IMR-90 (cell line): Measurements from ENCODE around the gene MAP3K8. TPM values are rescaled to one million over a fixed set of nuclear protein-coding genes. Genes with fewer than 3 reads are reported as not detected.

Experiments
- ATAC-seq: fragments of 200-7000 bp; cut with Tn5 transposase; 2 replicates; pipeline ENCODE4 v1.9.1; 2020; ENCODE audit warnings: low read depth, mild to moderate bottlenecking, moderate library complexity
- BruUV-seq: library from RNA; stranded (reverse); fragments of 400-500 nt; replicated peaks from 2 replicates; lab custom pipeline; 2021; lab: Mats Ljungman, UMichigan
- CTCF ChIA-PET: fragments of 300-600 bp; formaldehyde crosslinking; extraction: SDS; loops from one replicate; lab custom pipeline; 2021; ENCODE audit warnings: antibody characterized with exemption; lab: Yijun Ruan, JAX
- POLR2A ChIA-PET: fragments of 300-600 bp; sonication (Branson Sonifier 250); formaldehyde crosslinking; loops from one replicate; lab custom pipeline; 2022; ENCODE audit warnings: antibody characterized with exemption; ENCODE audit not compliant: unreplicated experiment; lab: Charles Lee
- DNase-seq: peaks from one replicate; pipeline ENCODE4 v3.0.0; 2013
- H2AFZ ChIP-seq: replicated peaks from 2 replicates; pipeline ENCODE3; 2013; ENCODE audit warnings: low read length, mild to moderate bottlenecking; ENCODE audit not compliant: poor library complexity
- H2AK5ac ChIP-seq: 2 replicates; pipeline ENCODE4 v1.6.1; 2013; ENCODE audit warnings: low read depth, low read length, inconsistent platforms
- H2AK9ac ChIP-seq: replicated peaks from 2 replicates; pipeline ENCODE3; 2013; ENCODE audit warnings: mild to moderate bottlenecking, low read depth, low read length, moderate library complexity; ENCODE audit not compliant: poor library complexity
- H2BK120ac ChIP-seq: 2 replicates; pipeline ENCODE4 v1.6.1; 2013; ENCODE audit warnings: low read depth, low read length, inconsistent platforms
- H2BK15ac ChIP-seq: 3 replicates; pipeline ENCODE4 v1.6.1; 2013; ENCODE audit warnings: low read depth, low read length, inconsistent platforms
- H2BK20ac ChIP-seq: 2 replicates; pipeline ENCODE4 v1.6.1; 2013; ENCODE audit warnings: low read depth, mild to moderate bottlenecking, inconsistent platforms, low read length, moderate library complexity
- H2BK5ac ChIP-seq: 2 replicates; pipeline ENCODE4 v1.6.1; 2013; ENCODE audit warnings: mild to moderate bottlenecking, low read depth, low read length, inconsistent platforms; ENCODE audit not compliant: poor library complexity, severe bottlenecking
- H3K14ac ChIP-seq: replicated peaks from 2 replicates; pipeline ENCODE4 v1.6.1; 2013; ENCODE audit warnings: low read depth, low read length, inconsistent platforms
- H3K18ac ChIP-seq: 2 replicates; pipeline ENCODE4 v1.6.1; 2013; ENCODE audit warnings: low read depth, low read length, control low read depth
- H3K23ac ChIP-seq: 2 replicates; pipeline ENCODE4 v1.6.1; 2013; ENCODE audit warnings: low read depth, low read length, inconsistent platforms
- H3K27ac ChIP-seq: 2 replicates; pipeline ENCODE4 v1.5.1; 2013; ENCODE audit warnings: mild to moderate bottlenecking, control low read depth, low read length; ENCODE audit not compliant: insufficient read depth
- H3K27me3 ChIP-seq: 2 replicates; pipeline ENCODE4 v1.6.1; 2013; ENCODE audit warnings: low read length; ENCODE audit not compliant: control insufficient read depth, insufficient read depth
- H3K36me3 ChIP-seq: 2 replicates; pipeline ENCODE4 v1.6.1; 2013; ENCODE audit warnings: low read length, mixed read lengths; ENCODE audit not compliant: control insufficient read depth, insufficient read depth
- H3K4ac ChIP-seq: 2 replicates; pipeline ENCODE4 v1.6.1; 2013; ENCODE audit warnings: low read depth, low read length, inconsistent platforms
- H3K4me1 ChIP-seq: 2 replicates; pipeline ENCODE4 v1.6.1; 2013; ENCODE audit warnings: low read length, mixed read lengths; ENCODE audit not compliant: control insufficient read depth, insufficient read depth
- H3K4me2 ChIP-seq: 2 replicates; pipeline ENCODE4 v1.6.1; 2013; ENCODE audit warnings: low read depth, mild to moderate bottlenecking, control low read depth, low read length, moderate library complexity
- H3K4me3 ChIP-seq: 2 replicates; pipeline ENCODE4 v1.5.1; 2013; ENCODE audit warnings: low read depth, mild to moderate bottlenecking, control low read depth, low read length, moderate library complexity; ENCODE audit not compliant: insufficient read depth
- H3K56ac ChIP-seq: 2 replicates; pipeline ENCODE4 v1.6.1; 2013; ENCODE audit warnings: low read length, inconsistent platforms; ENCODE audit not compliant: insufficient read depth; ENCODE audit errors: extremely low read depth
- H3K79me1 ChIP-seq, 2 experiments: 2 replicates each; pipeline ENCODE4 v1.6.1; 2013; ENCODE audit warnings: low read length in 2 of 2, inconsistent platforms in 1 of 2, low read depth in 1 of 2
- H3K9ac ChIP-seq: 2 replicates; pipeline ENCODE4 v1.6.1; 2013; ENCODE audit warnings: low read depth, low read length, control low read depth
- H3K9me1 ChIP-seq: 2 replicates; pipeline ENCODE4 v1.6.1; 2013; ENCODE audit warnings: low read length, inconsistent platforms; ENCODE audit not compliant: insufficient read depth
- H3K9me3 ChIP-seq: 2 replicates; pipeline ENCODE4 v1.6.1; 2013; ENCODE audit warnings: low read length; ENCODE audit not compliant: control insufficient read depth, insufficient read depth
- H4K20me1 ChIP-seq: 2 replicates; pipeline ENCODE4 v1.6.1; 2013; ENCODE audit warnings: low read length, inconsistent platforms; ENCODE audit not compliant: insufficient read depth
- H4K5ac ChIP-seq: 2 replicates; pipeline ENCODE4 v1.6.1; 2013; ENCODE audit warnings: mild to moderate bottlenecking, low read depth, low read length, control low read depth
- H4K8ac ChIP-seq, 2 experiments: 2 replicates each; pipeline ENCODE4 v1.6.1; 2013; ENCODE audit warnings: low read depth in 2 of 2, low read length in 2 of 2, control low read depth in 1 of 2, inconsistent platforms in 1 of 2
- H4K91ac ChIP-seq: 2 replicates; pipeline ENCODE4 v1.6.1; 2013; ENCODE audit warnings: low read depth, low read length, inconsistent platforms; ENCODE audit not compliant: insufficient read depth
- BHLHE40 ChIP-seq: fragments of 150-350 bp; IDR thresholded peaks from 2 replicates; pipeline ENCODE4 v1.6.1; 2016; ENCODE audit warnings: mild to moderate bottlenecking, low read depth, low read length
- CHD1 ChIP-seq: IDR thresholded peaks from 2 replicates; pipeline ENCODE4 v1.6.1; 2012; ENCODE audit warnings: low read depth, low read length, improper control_type of control experiment
- FOS ChIP-seq: fragments of 150-350 bp; IDR thresholded peaks from 2 replicates; pipeline ENCODE4 v1.6.1; 2016; ENCODE audit warnings: low read depth, low read length
- MAZ ChIP-seq: IDR thresholded peaks from 2 replicates; pipeline ENCODE4 v1.6.1; 2012; ENCODE audit warnings: low read depth, mild to moderate bottlenecking, low read length, improper control_type of control experiment, moderate library complexity, borderline replicate concordance
- RCOR1 ChIP-seq: IDR thresholded peaks from 2 replicates; pipeline ENCODE4 v1.6.1; 2012; ENCODE audit warnings: mild to moderate bottlenecking, low read length, improper control_type of control experiment; ENCODE audit not compliant: insufficient replicate concordance
- RFX5 ChIP-seq: IDR thresholded peaks from 2 replicates; pipeline ENCODE4 v1.8.0; 2012; ENCODE audit warnings: low read depth, mild to moderate bottlenecking, low read length, moderate library complexity
- WGBS, 2 experiments: methylation state at CpG; one replicate each; pipeline versions ENCODE4 v1.1.5 to v1.1.7; 2013; ENCODE audit warnings: missing lambda C conversion rate in 2 of 2; ENCODE audit not compliant: insufficient read length in 1 of 2; ENCODE audit errors: extremely low coverage in 2 of 2; 5-methylcytosine and 5-hydroxymethylcytosine counted together
- dilution Hi-C: fragments of 300-500 bp; cut with HindIII; formaldehyde crosslinking; loops from one replicate; pipeline ENCODE4 v1.14.3; 2018; ENCODE audit warnings: low sequenced_read_pairs; ENCODE audit not compliant: unreplicated experiment
- in situ Hi-C: fragments of 300-500 bp; cut with MboI; formaldehyde crosslinking; loops from 3 replicates; pipeline ENCODE4 v1.14.3; 2019; ENCODE audit warnings: low sequenced_read_pairs, inconsistent platforms, mixed read lengths
- intact Hi-C: fragments of 100-400 bp; cut with micrococcal nuclease; formaldehyde crosslinking; loops from 2 replicates; pipeline ENCODE4 v1.10.0; 2022
- polyA plus RNA-seq, 3 experiments: library from polyadenylated mRNA; depleted of rRNA; stranded (reverse); fragments of >200 nt; gene quantifications; 2 replicates each; pipeline ENCODE4 v1.2.3, GENCODE V29; 2012; ENCODE audit warnings: low replicate concordance in 1 of 3
- total RNA-seq: library from RNA; depleted of rRNA; stranded (reverse); fragments of >200 nt; gene quantifications from 2 replicates; pipeline ENCODE4 v1.2.3, GENCODE V29; 2012

MAP3K8 gene
- total and polyA plus RNA-seq, 2 of the 4 experiments (the other 2 are of a cell fraction) = 1.8 to 2.6 TPM

GRCh38 chr10:30500963-30501504, 67.0 kb downstream of the MAP3K8 start:
- no peak overlapping the region for H2AK9ac ChIP-seq
- H4K5ac ChIP-seq = no peak overlapping the region
- no peak overlapping the region for H3K18ac ChIP-seq
- TF ChIP-seq BHLHE40 (no peak), FOS (no peak), RCOR1 (no peak), CHD1 (no peak), RFX5 (no peak), MAZ (no peak)
- no peaks in the 10 kb centered on the region for H3K9me3 ChIP-seq
- no peak overlapping the region for H3K9ac ChIP-seq
- dilution Hi-C loops (no loop called here), in situ Hi-C loops (no loop called here), intact Hi-C loops (no loop called here)
- no peak overlapping the region for H3K23ac ChIP-seq
- no peaks in the 10 kb centered on the region for H3K36me3 ChIP-seq
- H2BK15ac ChIP-seq = no peak overlapping the region
- no peak overlapping the region for H3K4me3 ChIP-seq
- H4K20me1 ChIP-seq = no peaks in the 10 kb centered on the region
- no peak overlapping the region for H4K8ac ChIP-seq
- POLR2A ChIA-PET = no interaction called here
- H4K91ac ChIP-seq = no peak overlapping the region
- H2BK120ac ChIP-seq = no peak overlapping the region
- peaks cover 21% of the 10 kb centered on the region for H3K27me3 ChIP-seq
- no peak overlapping the region for H3K27ac ChIP-seq
- H3K4me1 ChIP-seq = no peaks in the 10 kb centered on the region
- no peak overlapping the region for H3K4ac ChIP-seq
- H2BK5ac ChIP-seq = no peak overlapping the region
- no peak overlapping the region for H3K14ac ChIP-seq
- 100% methylated on average over 1 of the region's 3 CpGs; no CpG with 5 or more reads in 1 of the 2 experiments for WGBS, 2 experiments
- DNase-seq (no peak), ATAC-seq (no peak)
- no peaks in the 10 kb centered on the region for H3K9me1 ChIP-seq
- CTCF ChIA-PET = no interaction called here
- no peaks in the 10 kb centered on the region for H3K79me1 ChIP-seq
- no TSS peak for BruUV-seq
- no peak overlapping the region for H2BK20ac ChIP-seq
- no peak overlapping the region for H3K56ac ChIP-seq
- H3K4me2 ChIP-seq = no peak overlapping the region
- H2AK5ac ChIP-seq = no peak overlapping the region
- H2AFZ ChIP-seq = no peak overlapping the region
